ENCODE results near the gene FSTL5.

FSTL5 gene

GRCh38 chr4:161937596-161937995 is 226.2 kb downstream of the FSTL5 start:
- DNase-seq (ENCODE audit: low read depth, low spot score) = no peak

- no peak for DNase-seq (ENCODE audit: low read depth, low spot score)
These were observed 226.9 kb downstream of the FSTL5 start for GRCh38 chr4:161936625-161937550.

GRCh38 chr4:161931089-161931488 is 232.7 kb downstream of the FSTL5 start:
- DNase-seq (ENCODE audit: low read depth, low spot score) = no peak

- DNase-seq (ENCODE audit: low read depth, low spot score) = no peak
These were observed 233.8 kb downstream of the FSTL5 start for GRCh38 chr4:161929956-161930355.

GRCh38 chr4:161926033-161926828 is 237.6 kb downstream of the FSTL5 start:
- no peak for DNase-seq (ENCODE audit: low read depth, low spot score)

- DNase-seq (ENCODE audit: low read depth, low spot score) = no peak
These were observed 243.3 kb downstream of the FSTL5 start for GRCh38 chr4:161920304-161921052.

- no peak for DNase-seq (ENCODE audit: low read depth, low spot score)
These were observed 244.2 kb downstream of the FSTL5 start for GRCh38 chr4:161919442-161920220.

GRCh38 chr4:161916035-161916434 is 247.8 kb downstream of the FSTL5 start:
- DNase-seq (ENCODE audit: low read depth, low spot score) = no peak

- no peak for DNase-seq (ENCODE audit: low read depth, low spot score)
These were observed 256.2 kb downstream of the FSTL5 start for GRCh38 chr4:161907590-161907955.

- no peak for DNase-seq (ENCODE audit: low read depth, low spot score)
These were observed 256.8 kb downstream of the FSTL5 start for GRCh38 chr4:161906836-161907589.

- DNase-seq (ENCODE audit: low read depth, low spot score) = no peak
These were observed 263.7 kb downstream of the FSTL5 start for GRCh38 chr4:161900110-161900509.

GRCh38 chr4:161894493-161895167 is 269.2 kb downstream of the FSTL5 start:
- DNase-seq (ENCODE audit: low read depth, low spot score) = no peak

- no peak for DNase-seq (ENCODE audit: low read depth, low spot score)
These were observed 269.8 kb downstream of the FSTL5 start for GRCh38 chr4:161894014-161894413.

- DNase-seq (ENCODE audit: low read depth, low spot score) = no peak
These were observed 270.2 kb downstream of the FSTL5 start for GRCh38 chr4:161893566-161893965.

GRCh38 chr4:161892951-161893350 is 270.8 kb downstream of the FSTL5 start:
- no peak for DNase-seq (ENCODE audit: low read depth, low spot score)

- DNase-seq (ENCODE audit: low read depth, low spot score) = no peak
These were observed 280.6 kb downstream of the FSTL5 start for GRCh38 chr4:161883157-161883556.

- DNase-seq (ENCODE audit: low read depth, low spot score) = no peak
These were observed 282.4 kb downstream of the FSTL5 start for GRCh38 chr4:161881370-161881769.

- no peak for DNase-seq (ENCODE audit: low read depth, low spot score)
These were observed 294.3 kb downstream of the FSTL5 start for GRCh38 chr4:161869511-161869910.

GRCh38 chr4:161856711-161857326 is 307.0 kb downstream of the FSTL5 start:
- DNase-seq (ENCODE audit: low read depth, low spot score) = no peak
